H9 (cell line): ENCODE measurements around the gene DEAF1. TPM values are rescaled to one million over a fixed set of nuclear protein-coding genes. Genes with fewer than 3 reads are reported as not detected.

Source experiments
- DNase-seq: peaks from one replicate; pipeline ENCODE4 v3.0.0-alpha.2; 2017
- H2AFZ ChIP-seq: one replicate; pipeline ENCODE4 v1.6.1; 2013; ENCODE audit warnings: mild to moderate bottlenecking, low read length, control low read depth, moderate library complexity
- H2AK5ac ChIP-seq: 2 replicates; pipeline ENCODE4 v1.6.1; 2013; ENCODE audit warnings: low read length, control low read depth, mixed read lengths; ENCODE audit not compliant: insufficient read length
- H2BK120ac ChIP-seq: one replicate; pipeline ENCODE4 v1.6.1; 2013; ENCODE audit warnings: low read depth, mild to moderate bottlenecking, low read length, control low read depth, inconsistent platforms; ENCODE audit not compliant: poor library complexity, severe bottlenecking
- H2BK12ac ChIP-seq: 2 replicates; pipeline ENCODE4 v1.6.1; 2013; ENCODE audit warnings: low read length, control low read depth, mixed read lengths, low read depth; ENCODE audit not compliant: insufficient read length
- H2BK15ac ChIP-seq: 2 replicates; pipeline ENCODE4 v1.6.1; 2013; ENCODE audit warnings: low read depth, low read length, control low read depth
- H2BK20ac ChIP-seq: one replicate; pipeline ENCODE4 v1.6.1; 2013; ENCODE audit warnings: low read depth, mild to moderate bottlenecking, low read length, control low read depth, inconsistent platforms; ENCODE audit not compliant: poor library complexity, severe bottlenecking
- H2BK5ac ChIP-seq: 2 replicates; pipeline ENCODE4 v1.6.1; 2013; ENCODE audit warnings: low read length, control low read depth, mixed read lengths; ENCODE audit not compliant: insufficient read length
- H3K14ac ChIP-seq: 2 replicates; pipeline ENCODE4 v1.6.1; 2013; ENCODE audit warnings: low read length, control low read depth; ENCODE audit not compliant: insufficient read depth
- H3K18ac ChIP-seq: 2 replicates; pipeline ENCODE4 v1.6.1; 2013; ENCODE audit warnings: low read depth, mild to moderate bottlenecking, mixed read lengths, low read length, control low read depth; ENCODE audit not compliant: insufficient read length
- H3K23ac ChIP-seq: 2 replicates; pipeline ENCODE4 v1.6.1; 2013; ENCODE audit warnings: low read length, control low read depth, mixed read lengths, low read depth; ENCODE audit not compliant: insufficient read length
- H3K23me2 ChIP-seq: 2 replicates; pipeline ENCODE4 v1.6.1; 2013; ENCODE audit warnings: low read depth, mild to moderate bottlenecking, mixed read lengths, low read length, control low read depth; ENCODE audit not compliant: insufficient read length, poor library complexity, severe bottlenecking
- H3K27ac ChIP-seq: 2 replicates; pipeline ENCODE4 v1.5.1; 2013; ENCODE audit warnings: low read length, control low read depth, mixed read lengths, low read depth; ENCODE audit not compliant: insufficient read length
- H3K27me3 ChIP-seq: 2 replicates; pipeline ENCODE4 v1.6.1; 2013; ENCODE audit warnings: low read length, control low read depth, inconsistent platforms; ENCODE audit not compliant: insufficient read depth
- H3K4ac ChIP-seq: 2 replicates; pipeline ENCODE4 v1.6.1; 2013; ENCODE audit warnings: low read depth, mild to moderate bottlenecking, control low read depth, inconsistent platforms, low read length, moderate library complexity
- H3K4me1 ChIP-seq: 2 replicates; pipeline ENCODE4 v1.6.1; 2013; ENCODE audit warnings: low read length, control low read depth, inconsistent platforms; ENCODE audit not compliant: insufficient read depth
- H3K4me2 ChIP-seq: 2 replicates; pipeline ENCODE4 v1.6.1; 2013; ENCODE audit warnings: low read length, control low read depth, mixed read lengths; ENCODE audit not compliant: insufficient read length, insufficient read depth
- H3K56ac ChIP-seq: 2 replicates; pipeline ENCODE4 v1.6.1; 2013; ENCODE audit warnings: low read depth, mild to moderate bottlenecking, mixed read lengths, low read length, control low read depth; ENCODE audit not compliant: insufficient read length
- H3K79me1 ChIP-seq: 2 replicates; pipeline ENCODE4 v1.6.1; 2013; ENCODE audit warnings: low read depth, mild to moderate bottlenecking, moderate library complexity, low read length, control low read depth, inconsistent platforms; ENCODE audit not compliant: insufficient read depth, poor library complexity, severe bottlenecking
- H3K79me2 ChIP-seq: 2 replicates; pipeline ENCODE4 v1.6.1; 2013; ENCODE audit warnings: low read length, control low read depth, inconsistent platforms; ENCODE audit not compliant: insufficient read depth
- H3K9ac ChIP-seq: 2 replicates; pipeline ENCODE4 v1.6.1; 2013; ENCODE audit warnings: low read length, control low read depth, mixed read lengths; ENCODE audit not compliant: insufficient read length; ENCODE audit errors: extremely low read depth
- H3K9me3 ChIP-seq: one replicate; pipeline ENCODE4 v1.6.1; 2013; ENCODE audit warnings: low read depth, low read length, inconsistent platforms; ENCODE audit not compliant: control insufficient read depth
- H3T11ph ChIP-seq: one replicate; pipeline ENCODE4 v1.6.1; 2013; ENCODE audit warnings: mild to moderate bottlenecking, low read length, control low read depth, inconsistent platforms
- H4K20me1 ChIP-seq: one replicate; pipeline ENCODE4 v1.6.1; 2013; ENCODE audit not compliant: control insufficient read depth, insufficient read length, insufficient read depth
- H4K5ac ChIP-seq: 2 replicates; pipeline ENCODE4 v1.6.1; 2013; ENCODE audit warnings: low read depth, mild to moderate bottlenecking, mixed read lengths, low read length, control low read depth; ENCODE audit not compliant: insufficient read length
- H4K8ac ChIP-seq: replicated peaks from 2 replicates; pipeline ENCODE4 v1.6.1; 2013; ENCODE audit warnings: low read length, control low read depth, mixed read lengths, low read depth; ENCODE audit not compliant: insufficient read length
- H4K91ac ChIP-seq: 2 replicates; pipeline ENCODE4 v1.6.1; 2013; ENCODE audit warnings: low read depth, mild to moderate bottlenecking, moderate library complexity, mixed read lengths, low read length, control low read depth; ENCODE audit not compliant: insufficient read length
- H3K27ac Mint-ChIP-seq, 3 experiments: 2 replicates in 2 of 3; 3 replicates in 1 of 3; pipeline ENCODE4 v1.8.0; 2020 to 2021; ENCODE audit warnings: mixed read lengths in 3 of 3, mild to moderate bottlenecking in 1 of 3, moderate library complexity in 1 of 3
- H3K27me3 Mint-ChIP-seq: 2 replicates; pipeline ENCODE4 v1.8.0; 2021; ENCODE audit warnings: low read depth, mild to moderate bottlenecking, moderate library complexity, mixed read lengths
- H3K36me3 Mint-ChIP-seq, 3 experiments: 2 replicates in 2 of 3; 3 replicates in 1 of 3; pipeline ENCODE4 v1.8.0; 2020 to 2021; ENCODE audit warnings: low read depth in 3 of 3, mixed read lengths in 3 of 3; ENCODE audit not compliant: insufficient read depth in 1 of 3
- H3K4me1 Mint-ChIP-seq, 2 experiments: 2 replicates each; pipeline ENCODE4 v1.8.0; 2020; ENCODE audit warnings: mixed read lengths in 2 of 2
- H3K4me3 Mint-ChIP-seq, 2 experiments: 2 replicates in 1 of 2; 3 replicates in 1 of 2; pipeline ENCODE4 v1.8.0; 2020 to 2021; ENCODE audit warnings: mild to moderate bottlenecking in 2 of 2, mixed read lengths in 2 of 2, moderate library complexity in 1 of 2
- H3K9me3 Mint-ChIP-seq, 2 experiments: 2 replicates in 1 of 2; 3 replicates in 1 of 2; pipeline ENCODE4 v1.8.0; 2020; ENCODE audit warnings: mild to moderate bottlenecking in 2 of 2, mixed read lengths in 2 of 2, moderate library complexity in 1 of 2
- CTCF ChIP-seq: fragments of 200-600 bp; sonication (generic); conservative IDR thresholded peaks from 3 replicates; pipeline ENCODE4 v1.8.0; 2021; ENCODE audit warnings: antibody characterized with exemption, mild to moderate bottlenecking
- WGBS: extraction: QIAGEN DNeasy Blood & Tissue Kit; methylation state at CpG from one replicate; pipeline ENCODE4 v1.1.7; 2013; ENCODE audit warnings: missing lambda C conversion rate, low lambda C conversion rate, mixed read lengths; ENCODE audit not compliant: insufficient read length; ENCODE audit errors: extremely low coverage; 5-methylcytosine and 5-hydroxymethylcytosine counted together
- total RNA-seq: library from RNA; stranded (reverse); gene quantifications from 2 replicates; pipeline ENCODE4 v1.2.1, GENCODE V29; 2021

The DEAF1 gene
- total RNA-seq, 1 experiment from 2014 or later = 67.3 TPM

GRCh38 chr11:623349-623869 is 71.6 kb downstream of the DEAF1 start:
- no peak overlapping the region for H3K18ac ChIP-seq
- H3K4ac ChIP-seq = no peak overlapping the region
- H2BK15ac ChIP-seq = no peak overlapping the region
- H4K8ac ChIP-seq = no peak overlapping the region
- no peak overlapping the region for H2BK12ac ChIP-seq
- H3K79me1 ChIP-seq = no peaks in the 10 kb centered on the region
- H3K9me3 ChIP-seq = no peaks in the 10 kb centered on the region
- no peaks in the 10 kb centered on the region for H4K20me1 ChIP-seq
- H3K4me1 ChIP-seq = no peaks in the 10 kb centered on the region
- Mint-ChIP-seq H3K4me1 (peaks cover under 1 to 12% of the 10 kb centered on the region in 2 experiments; a peak in 3 of 4 replicates), H3K27me3 (peaks cover 19% of the 10 kb centered on the region), H3K9me3 (no peaks in the 10 kb centered on the region; a peak in 1 of 5 replicates), H3K4me3 (no peak overlapping the region), H3K36me3 (peaks cover 0 to 3% (median 0%) of the 10 kb centered on the region in 3 experiments; a peak in 3 of 7 replicates), H3K27ac (no peak overlapping the region)
- H2AK5ac ChIP-seq = no peak overlapping the region
- H4K5ac ChIP-seq = no peak overlapping the region
- no peak overlapping the region for H4K91ac ChIP-seq
- no peak overlapping the region for H2BK5ac ChIP-seq
- DNase-seq = no peak
- no peak overlapping the region for H2BK120ac ChIP-seq
- H3K27me3 ChIP-seq = peaks cover 5% of the 10 kb centered on the region; the same call in 1 of the 2 replicates
- no peak overlapping the region for H3K14ac ChIP-seq
- no peak overlapping the region for H3K27ac ChIP-seq
- H3K23me2 ChIP-seq = no peaks in the 10 kb centered on the region
- no peak overlapping the region for H2AFZ ChIP-seq
- H3K56ac ChIP-seq = no peak overlapping the region
- H3K79me2 ChIP-seq = no peaks in the 10 kb centered on the region
- no CpG with 5 or more reads among the region's 15 CpGs for WGBS
- no peak overlapping the region for H3K23ac ChIP-seq
- no peak overlapping the region for H3K9ac ChIP-seq
- H3K4me2 ChIP-seq = no peak overlapping the region
- no peak overlapping the region for H3T11ph ChIP-seq
- no peak for TF ChIP-seq CTCF
- H2BK20ac ChIP-seq = no peak overlapping the region
